Activated CD4-positive, alpha-beta T cell treated with anti-CD3 and anti-CD28 coated beads, Interleukin-2, amount 10 ng/mL, durations not matched to agents 24 days and 14 days (primary cell): ENCODE measurements around the gene SERINC4. TPM values are rescaled to one million over a fixed set of nuclear protein-coding genes. Genes with fewer than 3 reads are reported as not detected.
"Not testable (repeated sequence)": the region's sequence is repeated elsewhere in the genome, so short reads cannot be mapped to it uniquely, and the experiment has no call there.

Source experiments
- DNase-seq: peaks from one replicate; pipeline ENCODE4 v3.0.0; 2022
- H3K27ac Mint-ChIP-seq: one replicate; pipeline ENCODE4 v1.8.0; 2022; ENCODE audit warnings: mild to moderate bottlenecking, mixed read lengths
- H3K27me3 Mint-ChIP-seq: one replicate; pipeline ENCODE4 v1.8.0; 2022; ENCODE audit warnings: mixed read lengths
- H3K36me3 Mint-ChIP-seq: one replicate; pipeline ENCODE4 v1.8.0; 2022; ENCODE audit warnings: low read depth, mild to moderate bottlenecking, mixed read lengths
- H3K4me1 Mint-ChIP-seq: one replicate; pipeline ENCODE4 v1.8.0; 2021; ENCODE audit warnings: mixed read lengths
- H3K4me3 Mint-ChIP-seq: one replicate; pipeline ENCODE4 v1.8.0; 2022; ENCODE audit warnings: mild to moderate bottlenecking, moderate library complexity, mixed read lengths
- H3K9me3 Mint-ChIP-seq: one replicate; pipeline ENCODE4 v1.8.0; 2021; ENCODE audit warnings: mixed read lengths
- intact Hi-C: fragments of 100-400 bp; cut with micrococcal nuclease; formaldehyde crosslinking; loops from one replicate; pipeline ENCODE4 v1.15.1; 2023
- total RNA-seq: library from RNA; stranded (reverse); gene quantifications from 2 replicates; pipeline ENCODE4 v1.2.3, GENCODE V29; 2022

SERINC4 gene
- total RNA-seq, 1 donor from 2014 or later = 0.28 TPM

DNA sequence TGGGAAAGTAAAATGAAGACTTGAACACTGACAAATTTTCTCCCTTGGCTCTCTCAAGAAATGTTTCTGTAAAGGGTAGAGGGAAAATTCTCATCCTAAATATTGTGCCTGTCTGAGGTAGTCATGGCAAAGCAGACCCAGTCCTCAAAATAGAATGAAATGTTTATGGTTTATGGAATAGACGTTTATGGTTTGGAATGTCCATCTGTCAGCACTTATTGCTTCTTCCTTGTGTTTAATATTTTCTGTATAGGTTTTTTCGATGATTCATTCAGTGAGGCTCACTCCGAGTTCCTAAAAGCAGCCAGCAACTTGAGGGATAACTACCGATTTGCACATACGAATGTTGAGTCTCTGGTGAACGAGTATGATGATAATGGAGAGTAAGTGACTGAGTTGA is 37.2 kb downstream of the SERINC4 start:
- intact Hi-C loops = no loop called here
- H3K36me3 Mint-ChIP-seq = peaks cover 57% of the 10 kb centered on the region

GRCh38 chr15:43751885-43752284 is 48.1 kb downstream of the SERINC4 start:
- Mint-ChIP-seq H3K27me3 (no peaks in the 10 kb centered on the region), H3K4me3 (peak overlapping the region; percentile 22), H3K4me1 (peaks cover 30% of the 10 kb centered on the region), H3K36me3 (peaks cover 61% of the 10 kb centered on the region), H3K27ac (peak overlapping the region; percentile 4), H3K9me3 (no peaks in the 10 kb centered on the region)
- intact Hi-C loops = no loop called here
- DNase-seq = no peak

More for the DNA sequence above, 37.2 kb downstream of the SERINC4 start:
- DNase-seq = no peak
- Mint-ChIP-seq H3K4me1 (peaks cover 4% of the 10 kb centered on the region), H3K4me3 (no peak overlapping the region), H3K27ac (no peak overlapping the region), H3K27me3 (no peaks in the 10 kb centered on the region), H3K9me3 (no peaks in the 10 kb centered on the region)

DNA sequence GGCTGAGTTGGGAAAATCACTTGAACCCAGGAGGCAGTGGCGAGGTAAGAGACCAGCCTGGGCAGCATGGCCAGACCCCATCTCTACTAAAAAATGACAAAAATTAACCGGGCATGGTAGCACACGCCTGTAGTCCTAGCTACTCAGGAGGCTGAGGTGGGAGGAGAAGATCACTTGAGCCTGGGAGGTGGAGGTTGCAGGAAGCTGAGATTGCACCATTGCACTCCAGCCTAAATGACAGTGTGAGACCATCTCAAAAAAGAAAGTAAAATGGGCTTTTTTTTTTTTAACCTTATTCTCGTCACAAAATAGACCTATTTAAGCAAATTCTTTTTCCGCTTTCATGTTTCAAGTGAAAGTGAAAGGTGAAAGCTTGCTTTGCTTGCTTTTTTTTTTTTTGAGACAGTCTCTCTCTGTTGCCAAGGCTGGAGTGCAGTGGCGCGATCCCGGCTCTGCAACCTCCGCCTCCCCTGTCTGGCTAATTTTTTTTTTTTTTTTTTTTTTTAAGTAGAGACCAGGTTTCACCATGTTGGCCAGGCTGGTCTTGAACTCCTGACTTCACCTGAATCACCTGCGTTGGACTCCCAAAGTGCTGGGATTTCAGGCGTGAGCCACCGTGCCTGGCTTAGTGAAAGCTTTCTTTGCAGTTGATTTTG is 50.2 kb downstream of the SERINC4 start:
- peak; percentile 86 for DNase-seq
- Mint-ChIP-seq H3K4me3 (peak overlapping the region; percentile 96), H3K27me3 (no peaks in the 10 kb centered on the region), H3K4me1 (peaks cover 33% of the 10 kb centered on the region), H3K36me3 (peaks cover 49% of the 10 kb centered on the region), H3K9me3 (no peaks in the 10 kb centered on the region), H3K27ac (peak overlapping the region; percentile 56)
- intact Hi-C loops = loop anchor here (2.0 to 5.0 kb wide), 6 partner anchors 19 to 1813 kb away; partner anchors contain the start of genes ELL3, SERF2 and WDR76

GRCh38 chr15:43748376-43748775 is 51.6 kb downstream of the SERINC4 start:
- Mint-ChIP-seq H3K27me3 (no peaks in the 10 kb centered on the region), H3K4me1 (peaks cover 34% of the 10 kb centered on the region), H3K4me3 (peak overlapping the region; percentile 96), H3K9me3 (no peaks in the 10 kb centered on the region), H3K27ac (peak overlapping the region; percentile 60), H3K36me3 (peaks cover 41% of the 10 kb centered on the region)
- intact Hi-C loops = loop anchor here (2.0 to 5.0 kb wide), 6 partner anchors 20 to 1811 kb away; partner anchors contain the start of genes ELL3, SERF2 and WDR76
- peak; percentile 70 for DNase-seq

DNA sequence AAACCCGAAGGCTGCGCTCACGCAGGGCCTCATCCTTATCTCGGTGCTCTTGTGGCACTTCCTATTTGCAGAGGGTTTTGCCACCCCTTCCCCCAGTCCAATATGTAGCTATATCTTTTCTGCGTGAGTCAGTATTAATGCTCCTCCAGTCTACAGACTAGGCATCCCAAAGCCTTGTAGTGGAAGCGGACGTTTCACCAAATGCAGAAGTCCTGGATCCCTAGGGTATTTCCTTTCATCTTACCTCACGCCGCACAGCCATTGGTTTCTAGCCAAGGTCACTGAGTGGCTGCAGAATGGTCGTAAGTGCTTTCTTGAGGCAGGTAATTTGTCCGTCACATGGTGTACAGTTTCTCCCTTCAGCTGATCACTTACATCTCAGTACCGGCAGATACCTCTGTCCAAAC is 53.1 kb downstream of the SERINC4 start:
- H3K9me3 Mint-ChIP-seq, DNase-seq, H3K27me3 Mint-ChIP-seq: not testable (repeated sequence)
- H3K4me3 Mint-ChIP-seq = peak overlapping the region; percentile 96
- peaks cover 25% of the 10 kb centered on the region for H3K4me1 Mint-ChIP-seq
- H3K36me3 Mint-ChIP-seq = peaks cover 29% of the 10 kb centered on the region
- intact Hi-C loops = loop anchor here (5.0 kb wide), 2 partner anchors 235 to 1810 kb away; no protein-coding TSS in a partner anchor
- H3K27ac Mint-ChIP-seq = peak overlapping the region; percentile 98

DNA sequence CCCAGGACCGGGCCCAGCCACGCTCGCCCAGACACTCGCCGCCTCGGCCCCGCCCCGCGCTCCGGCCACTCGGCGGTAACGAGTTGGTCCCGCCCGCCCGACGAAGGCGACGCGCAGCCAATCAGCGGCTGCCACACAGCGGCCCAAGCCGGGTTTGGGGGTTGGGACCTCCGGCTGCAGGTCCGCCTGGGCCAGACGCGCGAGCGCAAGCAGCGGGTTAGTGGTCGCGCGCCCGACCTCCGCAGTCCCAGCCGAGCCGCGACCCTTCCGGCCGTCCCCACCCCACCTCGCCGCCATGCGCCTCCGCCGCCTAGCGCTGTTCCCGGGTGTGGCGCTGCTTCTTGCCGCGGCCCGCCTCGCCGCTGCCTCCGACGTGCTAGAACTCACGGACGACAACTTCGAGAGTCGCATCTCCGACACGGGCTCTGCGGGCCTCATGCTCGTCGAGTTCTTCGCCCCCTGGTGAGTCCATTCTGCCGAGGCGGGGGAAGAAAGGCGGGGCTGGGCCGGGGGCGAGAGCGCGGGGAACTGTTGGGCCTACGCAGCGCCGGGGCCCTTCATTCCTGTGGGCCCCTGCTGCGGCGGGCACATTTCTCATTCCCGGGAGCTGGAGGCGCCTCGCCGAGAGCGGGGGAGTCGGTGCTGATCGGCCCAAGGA is 53.6 kb downstream of the SERINC4 start, which contains the start of gene PDIA3:
PDIA3 (plus strand) TSS at position 194 of the 658 bp plus-strand sequence; CDS start at position 296, 102 bp downstream.
- peaks cover 20% of the 10 kb centered on the region for H3K4me1 Mint-ChIP-seq
- H3K27me3 Mint-ChIP-seq, H3K9me3 Mint-ChIP-seq: not testable (repeated sequence)
- DNase-seq = peak; percentile 98
- peak within 1 kb of the TSS; percentile 98 for H3K27ac Mint-ChIP-seq
- H3K36me3 Mint-ChIP-seq = peaks cover 25% of the 10 kb centered on the region
- H3K4me3 Mint-ChIP-seq = peak within 1 kb of the TSS; percentile 96
- intact Hi-C loops = loop anchor here (5.0 kb wide), 2 partner anchors 234 to 1809 kb away; no protein-coding TSS in a partner anchor

Other genes with a start within 250 kb of the SERINC4 start
- gene PPIP5K1, start 210.0 kb downstream of the SERINC4 start, total RNA-seq = 57.8 and 60.0 TPM in 2 replicates
- gene CKMT1B, start 206.2 kb downstream of the SERINC4 start, total RNA-seq = 0.66 and 0.77 TPM in 2 replicates
- gene STRC, start 181.4 kb downstream of the SERINC4 start, total RNA-seq = 0.05 and 0.45 TPM in 2 replicates
- gene CATSPER2, start 151.4 kb downstream of the SERINC4 start, total RNA-seq = 8.9 and 10.0 TPM in 2 replicates
- 0.28 and 0.66 TPM in 2 replicates for gene CKMT1A, start 106.4 kb downstream of the SERINC4 start, total RNA-seq
- gene PDIA3, start 53.8 kb downstream of the SERINC4 start, total RNA-seq = 313 and 336 TPM in 2 replicates
- gene ELL3, start 23.3 kb downstream of the SERINC4 start, total RNA-seq = 1.2 and 1.3 TPM in 2 replicates
- gene SERF2, start 7.9 kb downstream of the SERINC4 start, total RNA-seq = 524 TPM in 2 replicates
- 20.3 and 33.8 TPM in 2 replicates for gene HYPK, start 379 bp upstream of the SERINC4 start, total RNA-seq
- gene MFAP1, start 24.5 kb upstream of the SERINC4 start, total RNA-seq = 49.3 and 51.3 TPM in 2 replicates
- gene WDR76, start 26.8 kb upstream of the SERINC4 start, total RNA-seq = 76.6 and 80.4 TPM in 2 replicates